HG03280 (cell line): Measurements from ENCODE around the gene EBP.
"Not testable (repeated sequence)": the region's sequence is repeated elsewhere in the genome, so short reads cannot be mapped to it uniquely, and the experiment has no call there.

Experiments used
- ATAC-seq: cut with Tn5 transposase; IDR thresholded peaks from one replicate; pipeline ENCODE4 v1.9.1; 2021; ENCODE audit warnings: mild to moderate bottlenecking, moderate library complexity; ENCODE audit not compliant: unreplicated experiment

EBP gene

GRCh38 chrX:48492293-48492910, 29.2 kb upstream of the EBP start:
- ATAC-seq = no peak

DNA sequence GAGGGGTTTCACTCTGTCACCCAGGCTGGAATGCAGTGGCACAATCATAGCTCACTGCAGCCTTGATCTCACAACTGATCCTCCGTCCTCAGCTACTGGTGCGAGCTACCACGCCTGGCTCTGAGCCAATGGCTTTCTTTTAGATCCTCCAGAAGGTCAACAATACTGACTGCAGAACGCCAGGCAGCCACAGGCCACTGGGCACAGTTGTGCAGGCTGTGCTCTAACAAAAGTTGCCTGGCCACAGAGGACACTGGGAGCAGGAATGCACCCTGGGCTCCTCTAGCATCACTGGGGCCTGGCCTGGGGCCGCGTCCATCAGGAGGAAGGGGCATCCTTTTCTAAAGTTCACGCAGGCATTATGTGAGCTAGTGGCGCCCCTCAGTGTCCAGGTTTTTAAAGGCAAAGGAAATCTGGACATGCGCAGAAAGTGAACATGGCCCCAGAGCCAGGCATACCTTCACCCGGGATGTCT, 27.7 kb upstream of the EBP start:
- ATAC-seq = no peak

GRCh38 chrX:48496660-48497059, 24.9 kb upstream of the EBP start:
- ATAC-seq = no peak

DNA sequence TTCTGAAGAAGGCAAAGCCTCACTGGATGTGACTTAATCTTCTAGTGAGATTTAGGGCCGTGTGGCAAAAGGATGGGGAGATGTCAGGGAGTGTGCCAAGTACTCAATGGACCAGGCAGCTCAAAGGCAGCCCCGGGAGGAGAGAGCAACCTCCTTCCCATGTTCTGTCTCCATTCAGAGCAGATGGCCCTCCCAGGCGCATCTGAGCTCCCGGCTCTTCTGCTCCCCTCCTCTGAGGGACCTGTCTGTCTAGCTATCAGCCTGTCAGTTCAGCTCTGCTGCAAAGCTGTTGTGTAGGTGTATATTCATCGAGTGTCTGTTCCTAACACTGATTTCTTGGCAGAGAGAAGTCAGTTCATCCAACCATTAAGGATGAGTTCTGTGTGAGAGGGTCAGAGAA, 23.7 kb upstream of the EBP start:
- no peak for ATAC-seq

DNA sequence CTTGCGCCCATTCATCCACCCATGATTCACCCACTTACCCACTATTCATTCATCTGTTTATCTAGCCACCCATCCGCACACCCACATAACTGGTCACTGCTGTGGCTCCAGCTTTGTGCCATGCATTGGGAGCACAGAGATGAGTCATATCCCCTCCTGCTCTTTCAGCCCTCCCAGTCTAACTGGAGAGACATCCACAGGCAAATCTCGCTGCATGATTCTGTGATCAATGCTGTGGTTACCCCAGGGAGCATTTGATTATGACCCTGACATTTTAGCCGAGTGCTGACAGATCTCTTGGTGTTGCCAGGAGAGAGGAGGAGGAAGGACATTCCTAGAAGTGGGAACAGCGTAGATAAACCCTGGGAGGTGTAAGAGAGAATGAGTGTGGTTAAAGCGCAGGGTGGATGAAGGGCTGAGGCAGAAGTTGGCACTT, 23.2 kb upstream of the EBP start:
- no peak for ATAC-seq

DNA sequence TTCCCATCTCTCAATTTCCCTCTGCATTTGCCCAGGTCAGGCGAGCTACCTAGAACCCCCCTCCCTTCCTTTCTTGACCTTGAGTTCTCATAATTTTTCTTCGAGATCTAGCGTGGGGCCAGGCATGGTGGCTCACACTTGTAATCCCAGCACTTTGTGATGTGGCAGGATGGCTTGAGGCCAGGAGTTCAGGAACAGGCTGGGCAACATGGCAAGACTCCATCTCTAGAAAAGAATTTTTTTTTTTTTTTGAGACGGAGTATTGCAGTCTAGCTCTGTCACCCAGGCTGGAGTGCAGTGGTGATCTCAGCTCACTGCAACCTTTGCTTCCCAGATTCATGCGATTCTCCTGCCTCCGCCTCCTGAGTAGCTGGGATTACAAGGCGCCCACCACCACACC, 17.3 kb upstream of the EBP start:
- no peak for ATAC-seq

DNA sequence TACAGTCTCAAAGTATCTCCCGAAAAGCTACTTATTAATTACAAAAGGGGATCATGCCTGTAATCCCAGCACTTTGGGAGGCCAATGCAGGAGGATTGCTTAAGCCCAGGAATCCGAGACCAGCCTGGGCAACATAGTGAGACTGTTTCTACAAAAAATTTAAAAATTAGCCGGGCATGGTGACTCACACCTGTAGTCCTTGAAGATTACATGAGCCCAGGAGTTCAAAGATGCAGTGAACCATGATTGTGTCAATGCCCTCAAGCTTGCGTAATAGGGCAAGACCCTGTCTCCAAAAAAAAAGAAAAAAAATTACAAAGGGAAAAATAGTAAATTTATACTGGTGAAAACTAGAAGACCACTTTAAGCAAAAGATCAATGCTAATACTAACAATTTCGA, 16.1 kb upstream of the EBP start:
- no peak for ATAC-seq

GRCh38 chrX:48507246-48507645, 14.4 kb upstream of the EBP start:
- ATAC-seq = no peak

GRCh38 chrX:48508400-48509244, 13.0 kb upstream of the EBP start, which contains the start of gene PORCN:
Gene PORCN (plus strand): TSS chrX:48508992. CDS start chrX:48509821, 829 bp downstream.
- ATAC-seq = peak; percentile 91

GRCh38 chrX:48509245-48509590, 12.4 kb upstream of the EBP start:
- ATAC-seq = no peak

- ATAC-seq = no peak
Measured at GRCh38 chrX:48509619-48510018, 12.0 kb upstream of the EBP start.

- ATAC-seq = no peak
Measured at GRCh38 chrX:48511560-48511959, 10.0 kb upstream of the EBP start.

GRCh38 chrX:48512371-48512935, 9.2 kb upstream of the EBP start:
- ATAC-seq = no peak

- ATAC-seq = no peak
Measured at GRCh38 chrX:48513670-48514069, 7.9 kb upstream of the EBP start.

GRCh38 chrX:48514126-48514806, 7.3 kb upstream of the EBP start:
- ATAC-seq = no peak

DNA sequence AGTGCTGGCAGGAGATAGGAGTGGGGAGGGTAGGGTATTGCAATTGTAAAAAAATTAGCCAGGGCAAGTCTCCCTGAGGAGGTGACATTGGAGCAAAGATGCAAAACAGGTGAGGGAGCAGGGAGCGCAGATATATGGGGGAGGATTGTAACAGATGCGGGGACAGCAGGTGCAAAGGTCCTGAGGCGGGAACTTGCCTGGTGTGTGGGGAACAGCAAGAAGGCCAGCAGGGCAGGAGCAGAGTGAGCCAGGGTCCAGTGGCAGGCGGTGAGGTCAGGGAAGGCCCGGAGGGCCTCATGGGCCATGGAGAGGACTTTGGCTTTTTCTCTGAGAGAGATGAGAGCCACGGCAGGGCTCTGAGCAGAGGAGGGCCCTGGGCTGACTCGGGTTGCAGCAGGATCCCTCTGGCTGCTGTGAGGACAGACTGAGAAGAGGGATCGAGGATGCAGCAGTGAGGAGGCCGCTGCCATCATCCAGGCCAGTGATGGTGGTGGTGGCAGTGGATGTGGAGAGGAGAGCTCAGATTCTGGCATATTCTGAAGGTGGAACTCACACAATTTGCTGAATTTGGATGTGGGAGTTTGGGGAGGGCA, 6.6 kb upstream of the EBP start:
- ATAC-seq = no peak

DNA sequence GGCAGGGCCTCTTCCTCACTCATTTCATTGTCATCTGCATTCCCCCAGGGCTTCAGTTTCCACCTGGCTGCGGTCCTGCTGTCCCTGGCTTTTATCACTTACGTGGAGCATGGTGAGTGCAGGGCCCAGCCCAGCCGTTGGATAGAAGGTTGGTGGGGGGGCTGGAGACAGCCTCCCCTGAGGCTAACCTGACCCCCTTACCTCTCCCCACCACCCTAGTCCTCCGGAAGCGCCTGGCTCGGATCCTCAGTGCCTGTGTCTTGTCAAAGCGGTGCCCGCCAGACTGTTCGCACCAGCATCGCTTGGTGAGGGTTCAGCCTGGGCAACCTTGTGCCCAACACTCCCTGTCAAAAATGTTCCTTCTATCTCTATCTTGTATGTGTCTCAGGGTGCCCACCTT, 5.8 kb upstream of the EBP start:
- no peak for ATAC-seq

GRCh38 chrX:48516285-48516684, 5.3 kb upstream of the EBP start:
- no peak for ATAC-seq

DNA sequence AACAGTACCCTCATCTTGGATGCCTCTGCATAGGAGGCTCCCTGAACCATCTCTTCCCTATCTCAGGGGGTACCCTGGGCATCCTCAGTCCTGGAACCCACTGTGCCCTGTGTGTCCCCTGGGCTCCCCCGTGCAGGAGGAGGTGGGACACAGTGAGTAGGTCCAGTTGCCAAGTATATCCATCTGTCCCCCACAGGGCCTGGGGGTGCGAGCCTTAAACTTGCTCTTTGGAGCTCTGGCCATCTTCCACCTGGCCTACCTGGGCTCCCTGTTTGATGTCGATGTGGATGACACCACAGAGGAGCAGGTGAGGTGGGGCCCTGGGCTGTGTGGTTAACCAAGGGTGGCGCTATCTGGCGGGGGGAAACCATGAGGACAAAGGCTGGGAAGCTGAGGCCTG, 4.6 kb upstream of the EBP start:
- ATAC-seq = no peak

- not testable (repeated sequence) for ATAC-seq
Measured at GRCh38 chrX:48519481-48519880, 2.1 kb upstream of the EBP start.

GRCh38 chrX:48520455-48520854, 1.2 kb upstream of the EBP start:
- ATAC-seq = no peak
